T-helper 1 cell treated with Interleukin-12 subunit alpha and Interleukin-12 subunit beta and Interleukin-4 antibody, amounts not matched to agents 30 μg/mL and 1 μg/mL, for 36 hours (primary cell): ENCODE results near the gene C2orf92.
"Not testable (repeated sequence)": the region's sequence is repeated elsewhere in the genome, so short reads cannot be mapped to it uniquely, and the experiment has no call there.

Source experiments
- H3K27ac Mint-ChIP-seq: one replicate; pipeline ENCODE4 v1.8.0; 2021; ENCODE audit warnings: mild to moderate bottlenecking, mixed read lengths
- H3K27me3 Mint-ChIP-seq: one replicate; pipeline ENCODE4 v1.8.0; 2021; ENCODE audit warnings: low read depth, mixed read lengths
- H3K36me3 Mint-ChIP-seq: one replicate; pipeline ENCODE4 v1.8.0; 2021; ENCODE audit warnings: low read depth, mixed read lengths
- H3K4me1 Mint-ChIP-seq: one replicate; pipeline ENCODE4 v1.8.0; 2021; ENCODE audit warnings: low read depth, mixed read lengths
- H3K4me3 Mint-ChIP-seq: one replicate; pipeline ENCODE4 v1.8.0; 2021; ENCODE audit warnings: mild to moderate bottlenecking, moderate library complexity, mixed read lengths
- H3K9me3 Mint-ChIP-seq: one replicate; pipeline ENCODE4 v1.8.0; 2021; ENCODE audit warnings: mixed read lengths

Gene C2orf92

DNA sequence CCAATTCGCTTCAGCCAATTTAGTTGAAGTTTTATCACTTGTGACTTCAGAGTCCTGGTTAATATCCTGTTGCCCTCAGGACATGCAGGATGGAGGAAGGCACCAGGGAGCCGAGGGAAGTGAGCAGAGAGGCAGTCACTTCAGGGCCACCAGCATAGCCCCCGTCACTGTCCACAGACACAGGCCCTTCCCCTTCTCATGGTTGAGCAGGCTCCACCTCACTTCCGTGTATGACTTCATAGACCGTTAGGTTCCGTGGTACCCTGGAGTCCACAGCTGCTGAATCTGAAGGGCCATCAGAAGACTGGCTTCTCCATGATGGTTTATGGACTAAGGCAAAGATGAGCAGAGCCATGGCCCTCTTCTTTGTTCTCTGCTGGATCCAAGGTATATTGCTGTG lies at the start of gene C2orf92:
Gene C2orf92, plus strand, starts transcription at position 266 of the 400 bp plus-strand sequence. Its CDS starts 76 bp downstream, at position 342.
- Mint-ChIP-seq H3K27ac (no peak within 1 kb of the TSS), H3K9me3 (no peaks in the 10 kb centered on the region), H3K4me3 (no peak within 1 kb of the TSS), H3K27me3 (no peaks in the 10 kb centered on the region), H3K36me3 (peaks cover 4% of the 10 kb centered on the region), H3K4me1 (peaks cover 19% of the 10 kb centered on the region)

- not testable (repeated sequence) for H3K27ac Mint-ChIP-seq, H3K4me3 Mint-ChIP-seq, H3K36me3 Mint-ChIP-seq, H3K4me1 Mint-ChIP-seq, H3K27me3 Mint-ChIP-seq, H3K9me3 Mint-ChIP-seq
Measured at GRCh38 chr2:97620492-97620891, 49.0 kb upstream of the C2orf92 start.

DNA sequence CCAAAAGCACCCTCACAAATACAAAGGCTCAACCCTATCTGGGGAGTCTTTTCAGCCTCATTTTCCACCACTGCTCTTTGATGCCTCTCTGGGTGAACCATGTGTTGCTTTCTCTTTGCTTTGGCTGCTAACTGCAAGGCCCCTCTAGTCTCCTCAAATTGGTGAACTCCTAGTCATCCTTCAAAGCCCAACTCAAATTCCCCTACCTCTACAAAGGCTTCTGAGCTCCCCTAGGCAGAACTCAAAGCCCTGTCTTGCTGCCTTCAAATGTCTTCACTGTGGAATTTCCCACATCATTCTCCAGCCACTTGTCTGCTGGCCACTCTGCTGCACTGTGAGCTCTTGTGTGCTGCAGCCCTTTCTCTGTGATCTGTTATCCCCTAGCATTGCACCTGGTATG lies 46.5 kb upstream of the C2orf92 start:
- not testable (repeated sequence) for H3K4me3 Mint-ChIP-seq, H3K9me3 Mint-ChIP-seq

DNA sequence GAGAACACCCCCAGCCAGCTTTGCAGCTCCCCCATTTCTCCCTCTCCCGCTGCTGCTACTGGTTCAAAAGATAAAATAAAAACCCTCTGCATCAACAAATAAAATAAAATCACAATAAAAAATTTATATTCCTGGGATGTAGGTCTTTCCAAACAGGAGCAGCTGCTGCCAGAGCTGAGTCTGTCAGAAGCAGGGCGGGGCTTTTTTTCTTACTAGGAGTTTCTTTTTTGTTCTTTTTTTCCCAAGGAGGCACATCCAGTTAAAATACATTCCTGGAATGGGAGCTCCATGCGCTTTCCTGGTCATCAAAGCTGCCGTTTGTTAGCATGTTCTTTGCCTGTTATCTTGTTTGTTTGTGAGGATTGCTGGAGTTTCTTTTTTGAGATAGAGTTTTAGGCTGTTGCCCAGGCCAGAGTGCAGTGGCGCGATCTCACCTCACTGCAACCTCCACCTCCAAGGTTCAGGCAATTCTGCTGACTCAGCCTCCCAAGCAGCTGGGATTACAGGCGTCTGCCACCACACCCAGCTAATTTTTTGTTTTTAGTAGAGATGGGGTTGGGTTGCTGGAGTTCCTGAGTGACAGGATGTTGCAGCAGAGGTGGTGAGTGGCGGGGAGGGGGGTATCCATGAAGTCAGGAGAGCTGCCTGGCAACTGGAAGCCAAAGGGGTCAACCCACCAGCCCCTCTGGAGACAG lies 44.0 kb upstream of the C2orf92 start:
- not testable (repeated sequence) for H3K4me3 Mint-ChIP-seq, H3K4me1 Mint-ChIP-seq, H3K9me3 Mint-ChIP-seq, H3K27ac Mint-ChIP-seq, H3K36me3 Mint-ChIP-seq
- peaks cover 16% of the 10 kb centered on the region for H3K27me3 Mint-ChIP-seq

More for the DNA sequence above, 46.5 kb upstream of the C2orf92 start:
- not testable (repeated sequence) for H3K27ac Mint-ChIP-seq, H3K4me1 Mint-ChIP-seq, H3K36me3 Mint-ChIP-seq, H3K27me3 Mint-ChIP-seq

DNA sequence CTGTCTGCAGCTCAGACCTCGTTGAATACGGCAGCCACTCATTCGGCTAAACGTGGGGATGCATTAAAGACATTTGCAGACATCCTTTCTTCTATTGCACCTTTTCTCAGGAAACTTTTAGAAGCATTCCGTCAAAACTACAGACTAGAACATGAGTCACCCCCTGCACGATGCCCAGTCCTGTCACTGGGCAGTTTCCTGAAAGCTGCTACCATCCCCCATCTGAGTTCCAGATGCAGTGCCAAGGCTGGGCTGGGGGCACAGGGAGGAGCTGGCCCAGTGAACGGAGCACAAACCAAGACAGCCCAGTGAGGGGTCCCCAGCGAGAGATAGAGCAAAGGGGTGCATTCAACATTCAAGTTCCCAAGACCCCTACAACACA lies 43.5 kb upstream of the C2orf92 start:
- H3K4me1 Mint-ChIP-seq, H3K36me3 Mint-ChIP-seq, H3K9me3 Mint-ChIP-seq, H3K27ac Mint-ChIP-seq, H3K4me3 Mint-ChIP-seq: not testable (repeated sequence)
- H3K27me3 Mint-ChIP-seq, result peaks cover 21% of the 10 kb centered on the region

DNA sequence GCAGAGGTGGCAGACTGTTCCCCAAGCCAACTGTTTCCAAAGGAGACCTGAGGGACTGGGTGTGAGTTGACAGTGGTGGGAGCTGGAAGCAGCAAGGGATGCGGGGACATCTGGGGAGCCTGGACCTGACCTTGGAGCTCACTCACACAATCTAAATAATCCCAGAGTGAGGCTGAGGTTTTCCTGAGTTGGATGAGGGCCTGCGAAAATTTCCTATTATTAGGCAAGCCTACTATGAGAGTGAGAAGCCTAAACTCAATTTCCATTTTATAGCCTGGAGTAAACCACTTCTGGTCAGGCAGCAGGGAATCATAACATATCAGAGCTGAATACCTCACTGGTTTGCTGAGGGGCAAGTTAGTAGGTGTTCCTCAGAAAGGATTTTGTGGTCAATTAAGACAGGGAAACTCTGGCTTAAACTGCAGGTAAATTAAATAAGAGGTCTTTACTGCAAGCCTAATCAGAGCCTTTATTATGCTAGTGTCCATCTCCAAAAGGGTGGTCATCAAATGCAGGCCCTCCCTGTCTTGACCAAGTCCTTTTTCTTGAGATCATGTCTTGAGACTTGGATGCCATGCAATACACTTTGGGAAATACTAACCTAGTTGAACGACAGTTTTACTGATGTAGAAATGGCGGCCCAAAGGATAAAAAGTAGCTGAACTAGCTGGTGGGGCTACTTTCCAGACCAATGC lies 25.3 kb upstream of the C2orf92 start:
- Mint-ChIP-seq H3K4me1 (peaks cover 16% of the 10 kb centered on the region), H3K4me3 (no peak overlapping the region), H3K27ac (no peak overlapping the region), H3K27me3 (peaks cover 10% of the 10 kb centered on the region), H3K9me3 (no peaks in the 10 kb centered on the region), H3K36me3 (peaks cover 18% of the 10 kb centered on the region)

DNA sequence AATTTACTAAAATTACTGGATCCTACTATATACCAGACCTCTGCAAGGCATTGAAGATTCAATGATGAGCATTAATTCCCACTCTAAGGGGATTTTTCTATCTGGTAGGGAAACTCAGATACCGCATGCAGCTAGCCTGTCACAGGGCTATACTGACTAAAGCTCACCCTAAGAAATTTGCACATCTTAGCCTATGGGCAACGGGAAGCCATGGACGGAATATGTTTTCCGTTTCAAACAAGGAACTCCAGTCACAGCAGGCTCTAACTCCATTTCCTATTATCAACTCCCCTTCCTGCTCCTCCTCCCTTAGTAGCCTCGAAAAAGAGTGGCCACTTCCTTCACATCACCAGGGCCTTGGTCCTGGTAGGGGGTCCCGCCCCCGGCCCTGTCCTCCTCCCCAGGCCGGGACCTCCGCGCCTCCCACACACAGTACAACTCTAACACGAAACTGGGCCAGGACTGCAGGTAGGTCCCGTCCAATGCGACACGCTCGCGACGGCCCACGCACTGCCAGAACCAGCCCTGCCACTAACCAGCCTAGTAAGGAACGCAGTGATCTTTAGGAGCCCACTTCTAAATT lies 24.3 kb upstream of the C2orf92 start:
- Mint-ChIP-seq H3K9me3 (no peaks in the 10 kb centered on the region), H3K36me3 (peaks cover 25% of the 10 kb centered on the region), H3K27me3 (peaks cover 2% of the 10 kb centered on the region), H3K4me3 (peak overlapping the region; percentile 89), H3K4me1 (peaks cover 16% of the 10 kb centered on the region), H3K27ac (peak overlapping the region; percentile 93)

DNA sequence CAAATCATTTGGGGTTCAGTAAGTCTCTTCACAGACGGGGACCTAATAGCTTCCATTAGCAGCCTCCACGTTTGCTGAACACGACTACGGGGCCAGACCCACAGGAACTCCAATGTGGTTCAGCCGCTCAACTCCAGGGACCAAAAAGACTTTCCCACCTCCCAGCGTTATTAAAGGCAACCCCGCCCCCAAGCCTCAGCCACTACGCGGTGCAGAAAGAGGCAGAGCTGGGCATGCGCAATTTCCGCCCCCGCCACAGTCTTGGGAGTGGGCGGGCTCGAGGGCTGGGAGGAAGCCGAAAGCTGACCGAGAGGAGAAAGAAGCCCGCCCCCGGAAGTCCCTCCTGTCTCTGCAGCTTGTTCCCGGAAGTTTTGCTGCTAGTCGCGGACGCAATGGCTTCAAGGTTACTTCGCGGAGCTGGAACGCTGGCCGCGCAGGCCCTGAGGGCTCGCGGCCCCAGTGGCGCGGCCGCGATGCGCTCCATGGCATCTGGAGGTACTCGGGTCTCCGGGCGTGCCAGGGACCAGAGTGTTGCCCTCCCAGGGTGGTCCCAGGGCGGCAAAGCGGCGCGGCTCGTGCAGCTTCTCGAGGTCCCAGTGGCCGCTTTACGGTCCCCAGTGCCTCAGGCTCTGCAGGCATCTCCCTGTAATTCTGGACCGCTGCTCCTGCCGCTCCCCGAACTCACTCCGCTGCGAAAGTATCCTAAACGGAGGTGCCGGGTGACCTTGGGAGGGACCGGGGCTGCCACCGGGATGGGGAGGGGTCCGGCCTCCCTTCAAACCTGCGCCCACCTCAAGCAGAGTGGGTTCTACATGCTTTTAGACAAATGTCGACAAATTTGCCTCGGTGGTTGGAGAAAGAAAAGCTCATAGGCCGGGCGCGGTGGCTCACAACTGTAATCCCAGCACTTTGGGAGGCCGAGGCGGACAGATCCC lies 23.6 kb upstream of the C2orf92 start, which contains the start of gene COX5B:
Gene COX5B, plus strand, starts transcription at position 368 of the 935 bp plus-strand sequence. Its CDS starts 25 bp downstream, at position 393.
- H3K4me3 Mint-ChIP-seq, result peak within 1 kb of the TSS; percentile 89
- H3K9me3 Mint-ChIP-seq, result no peaks in the 10 kb centered on the region
- peak within 1 kb of the TSS; percentile 93 for H3K27ac Mint-ChIP-seq
- peaks cover 16% of the 10 kb centered on the region for H3K4me1 Mint-ChIP-seq
- peaks cover 27% of the 10 kb centered on the region for H3K36me3 Mint-ChIP-seq
- H3K27me3 Mint-ChIP-seq, result no peaks in the 10 kb centered on the region

GRCh38 chr2:97646977-97647376 lies 22.5 kb upstream of the C2orf92 start:
- Mint-ChIP-seq H3K27ac (peak overlapping the region; percentile 87), H3K36me3 (peaks cover 30% of the 10 kb centered on the region), H3K4me3 (peak overlapping the region; percentile 89), H3K27me3 (no peaks in the 10 kb centered on the region), H3K9me3 (no peaks in the 10 kb centered on the region), H3K4me1 (peaks cover 16% of the 10 kb centered on the region)

GRCh38 chr2:97651114-97651513 lies 18.4 kb upstream of the C2orf92 start:
- Mint-ChIP-seq H3K9me3 (no peaks in the 10 kb centered on the region), H3K27me3 (no peaks in the 10 kb centered on the region), H3K36me3 (peaks cover 48% of the 10 kb centered on the region), H3K27ac (no peak overlapping the region), H3K4me1 (peaks cover 19% of the 10 kb centered on the region), H3K4me3 (no peak overlapping the region)

DNA sequence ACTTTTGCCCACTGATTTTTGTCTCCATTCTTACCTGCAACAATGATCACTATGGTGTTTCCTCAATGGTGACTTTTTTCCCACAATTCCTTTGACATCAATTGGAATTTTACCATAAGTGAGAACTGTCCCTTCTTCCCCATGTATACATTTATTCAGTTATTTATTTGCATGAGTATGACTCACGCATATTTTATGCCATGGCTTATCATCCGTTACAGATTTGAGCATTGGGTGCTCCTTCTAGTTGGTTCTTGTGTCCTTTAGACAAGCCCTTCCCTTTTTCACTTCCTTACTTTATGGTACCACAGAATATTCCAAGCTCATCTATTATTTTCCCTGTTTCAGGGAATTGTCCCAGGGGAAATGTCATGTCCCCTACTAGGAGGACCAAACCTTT lies 16.0 kb upstream of the C2orf92 start:
- peaks cover 41% of the 10 kb centered on the region for H3K36me3 Mint-ChIP-seq
- H3K27ac Mint-ChIP-seq, result no peak overlapping the region
- no peaks in the 10 kb centered on the region for H3K9me3 Mint-ChIP-seq
- H3K27me3 Mint-ChIP-seq, result no peaks in the 10 kb centered on the region
- no peak overlapping the region for H3K4me3 Mint-ChIP-seq
- peaks cover 11% of the 10 kb centered on the region for H3K4me1 Mint-ChIP-seq

GRCh38 chr2:97653874-97654273 lies 15.6 kb upstream of the C2orf92 start:
- Mint-ChIP-seq H3K4me3 (no peak overlapping the region), H3K9me3 (no peaks in the 10 kb centered on the region), H3K36me3 (peaks cover 41% of the 10 kb centered on the region), H3K27me3 (no peaks in the 10 kb centered on the region), H3K27ac (no peak overlapping the region), H3K4me1 (peaks cover 11% of the 10 kb centered on the region)

GRCh38 chr2:97654309-97654708 lies 15.2 kb upstream of the C2orf92 start:
- Mint-ChIP-seq H3K27ac (peak overlapping the region; percentile 78), H3K4me3 (no peak overlapping the region), H3K36me3 (peaks cover 38% of the 10 kb centered on the region), H3K4me1 (peaks cover 11% of the 10 kb centered on the region), H3K9me3 (no peaks in the 10 kb centered on the region), H3K27me3 (no peaks in the 10 kb centered on the region)

DNA sequence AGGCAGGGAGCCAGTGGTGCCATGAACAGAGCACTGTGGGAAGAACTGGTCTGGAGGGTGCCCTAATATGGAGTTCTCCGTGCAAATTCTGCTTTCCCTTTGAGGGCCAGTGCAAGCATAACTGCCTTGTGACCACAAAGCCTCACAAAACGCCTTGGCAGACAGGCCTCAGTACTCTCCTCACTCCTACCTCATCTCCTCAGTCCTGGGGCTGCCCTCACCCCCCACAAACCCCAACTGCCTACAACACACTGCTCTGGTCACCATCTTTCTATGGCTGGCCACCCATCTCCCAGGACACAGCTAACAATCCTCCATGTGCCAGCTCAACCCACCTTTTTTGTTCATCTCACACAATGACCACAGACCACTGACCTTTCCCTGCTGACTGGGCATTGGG lies 14.7 kb upstream of the C2orf92 start:
- Mint-ChIP-seq H3K4me1 (peaks cover 11% of the 10 kb centered on the region), H3K36me3 (peaks cover 35% of the 10 kb centered on the region), H3K4me3 (no peak overlapping the region), H3K27me3 (no peaks in the 10 kb centered on the region), H3K27ac (peak overlapping the region; percentile 20), H3K9me3 (no peaks in the 10 kb centered on the region)
